Lower lobe of right lung (tissue), 2 donors: ENCODE data around the gene SIAH3. TPM values are rescaled to one million over a fixed set of nuclear protein-coding genes. Genes with fewer than 3 reads are reported as not detected.

Source experiments
- ATAC-seq, 2 donors: fragments of 200-7000 bp; cut with Tn5 transposase; one replicate each; pipeline ENCODE4 v1.9.1; 2020 to 2022; ENCODE audit warnings: mild to moderate bottlenecking in 2 of 2, moderate library complexity in 2 of 2
- DNase-seq: peaks from one replicate; pipeline ENCODE4 v3.0.0-alpha.2; 2020
- H3K27ac ChIP-seq: fragments of 200-600 bp; one replicate; pipeline ENCODE4 v1.8.0; 2022
- H3K27me3 ChIP-seq: fragments of 200-600 bp; one replicate; pipeline ENCODE4 v1.8.0; 2022; ENCODE audit warnings: low read depth
- H3K36me3 ChIP-seq: fragments of 200-600 bp; one replicate; pipeline ENCODE4 v1.8.0; 2022; ENCODE audit warnings: mild to moderate bottlenecking
- H3K4me1 ChIP-seq: fragments of 200-600 bp; one replicate; pipeline ENCODE4 v1.8.0; 2022
- H3K4me3 ChIP-seq: fragments of 200-600 bp; one replicate; pipeline ENCODE4 v1.8.0; 2022; ENCODE audit warnings: mild to moderate bottlenecking
- H3K9me3 ChIP-seq: fragments of 200-600 bp; one replicate; pipeline ENCODE4 v1.8.0; 2022
- intact Hi-C: fragments of 100-400 bp; cut with DNase I; formaldehyde crosslinking; loops from one replicate; pipeline ENCODE4 v1.11.0; 2022
- total RNA-seq: library from RNA; stranded (reverse); fragmentation: NEBNext Ultra II Directional; extraction: Animal tissue kit (Norgen Biotek cat#: 25700); gene quantifications from one replicate; pipeline ENCODE4 v1.2.1, GENCODE V29; 2021
- TF ChIP-seq, protein P1 (sequence below): fragments of 200-600 bp; IDR thresholded peaks from one replicate; pipeline ENCODE4 v1.8.0; 2022; ENCODE audit warnings: antibody characterized with exemption, mild to moderate bottlenecking
- donor health status: DM: no; HTN: yes; CAD: no; lungs with severe emphysema.

The SIAH3 gene
- total RNA-seq, 1 donor from 2014 or later: 0.06 TPM

DNA sequence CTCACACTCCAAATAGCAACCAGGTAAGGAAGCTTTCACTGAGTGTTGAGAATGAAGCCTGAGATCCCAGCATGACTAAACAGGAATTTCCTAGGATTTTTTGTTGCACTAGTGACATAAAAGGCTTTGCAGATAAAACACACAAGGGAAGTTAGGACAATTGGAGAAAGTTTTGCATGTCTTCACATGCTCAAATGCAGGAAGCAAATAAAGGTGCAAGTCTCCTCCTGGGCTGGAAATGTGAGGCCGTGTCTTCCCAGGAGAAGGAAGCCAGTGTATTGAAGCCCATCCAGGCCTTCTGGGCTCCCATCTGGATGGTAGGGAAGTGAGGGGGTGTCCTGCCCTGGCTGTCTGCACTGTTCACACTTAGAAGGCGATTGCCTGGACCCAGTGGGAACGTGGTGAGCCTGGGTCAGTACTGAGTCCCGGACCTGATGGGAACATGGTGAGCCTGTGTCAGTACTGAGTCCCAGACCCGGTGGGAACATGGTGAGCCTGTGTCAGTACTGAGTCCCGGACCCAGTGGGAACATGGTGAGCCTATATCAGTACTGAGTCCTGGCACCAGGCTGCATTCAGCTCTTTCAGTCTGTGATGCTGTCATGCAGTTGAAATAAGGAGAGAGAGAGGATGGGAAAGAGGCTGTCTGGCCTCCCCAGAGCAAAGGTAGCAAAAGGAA lies 38.7 kb downstream of the SIAH3 start:
- H3K36me3 ChIP-seq: no peaks in the 10 kb centered on the region
- intact Hi-C loops: no loop called here
- H3K4me1 ChIP-seq: no peaks in the 10 kb centered on the region
- H3K4me3 ChIP-seq: no peak overlapping the region
- TF ChIP-seq, protein P1, sequence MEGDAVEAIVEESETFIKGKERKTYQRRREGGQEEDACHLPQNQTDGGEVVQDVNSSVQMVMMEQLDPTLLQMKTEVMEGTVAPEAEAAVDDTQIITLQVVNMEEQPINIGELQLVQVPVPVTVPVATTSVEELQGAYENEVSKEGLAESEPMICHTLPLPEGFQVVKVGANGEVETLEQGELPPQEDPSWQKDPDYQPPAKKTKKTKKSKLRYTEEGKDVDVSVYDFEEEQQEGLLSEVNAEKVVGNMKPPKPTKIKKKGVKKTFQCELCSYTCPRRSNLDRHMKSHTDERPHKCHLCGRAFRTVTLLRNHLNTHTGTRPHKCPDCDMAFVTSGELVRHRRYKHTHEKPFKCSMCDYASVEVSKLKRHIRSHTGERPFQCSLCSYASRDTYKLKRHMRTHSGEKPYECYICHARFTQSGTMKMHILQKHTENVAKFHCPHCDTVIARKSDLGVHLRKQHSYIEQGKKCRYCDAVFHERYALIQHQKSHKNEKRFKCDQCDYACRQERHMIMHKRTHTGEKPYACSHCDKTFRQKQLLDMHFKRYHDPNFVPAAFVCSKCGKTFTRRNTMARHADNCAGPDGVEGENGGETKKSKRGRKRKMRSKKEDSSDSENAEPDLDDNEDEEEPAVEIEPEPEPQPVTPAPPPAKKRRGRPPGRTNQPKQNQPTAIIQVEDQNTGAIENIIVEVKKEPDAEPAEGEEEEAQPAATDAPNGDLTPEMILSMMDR: no peak
- DNase-seq (no peak), ATAC-seq (no peak)
- no peaks in the 10 kb centered on the region for H3K27me3 ChIP-seq
- no peaks in the 10 kb centered on the region for H3K9me3 ChIP-seq
- no peak overlapping the region for H3K27ac ChIP-seq

DNA sequence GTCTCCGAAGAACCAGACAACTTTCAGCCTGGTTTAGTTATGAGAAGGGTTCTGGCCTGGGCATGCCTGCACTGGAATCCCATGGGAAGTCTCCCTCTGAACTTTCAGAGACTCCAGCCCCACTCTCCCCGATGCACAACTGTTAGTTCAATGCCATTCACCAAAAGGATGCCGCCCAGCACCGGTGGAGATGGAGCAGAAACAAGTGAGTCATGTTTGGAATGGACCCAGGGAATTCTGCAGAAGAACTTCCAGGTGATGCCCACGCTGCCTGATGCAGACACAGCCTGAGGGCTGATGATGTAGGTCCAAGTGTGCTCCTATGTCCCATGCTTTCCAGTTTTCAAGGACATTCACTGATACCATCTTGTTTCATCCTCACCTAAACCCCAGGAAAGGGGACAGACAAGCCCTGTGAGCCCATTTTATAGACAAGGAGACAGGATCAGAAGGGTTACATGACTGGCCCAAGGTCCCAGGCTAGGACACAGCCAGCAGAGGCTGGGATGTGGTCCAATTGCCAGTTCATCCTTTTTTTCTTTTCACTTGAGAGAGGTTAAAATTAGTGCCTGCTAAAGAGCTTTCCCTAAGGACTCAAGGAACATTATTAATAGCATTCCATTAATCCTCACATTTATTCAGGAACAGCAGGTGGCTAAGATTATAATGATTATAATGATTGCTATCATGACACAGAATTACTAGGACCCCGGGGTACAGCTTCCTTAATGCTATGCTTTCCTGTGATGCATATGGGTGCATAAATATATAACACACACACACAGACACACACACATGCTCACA lies 39.5 kb downstream of the SIAH3 start:
- DNase-seq (no peak), ATAC-seq (no peak)
- H3K36me3 ChIP-seq: no peaks in the 10 kb centered on the region
- TF ChIP-seq, protein P1: no peak
- no peak overlapping the region for H3K27ac ChIP-seq
- H3K4me1 ChIP-seq: no peaks in the 10 kb centered on the region
- H3K27me3 ChIP-seq: no peaks in the 10 kb centered on the region
- no peaks in the 10 kb centered on the region for H3K9me3 ChIP-seq
- no peak overlapping the region for H3K4me3 ChIP-seq
- intact Hi-C loops: no loop called here

DNA sequence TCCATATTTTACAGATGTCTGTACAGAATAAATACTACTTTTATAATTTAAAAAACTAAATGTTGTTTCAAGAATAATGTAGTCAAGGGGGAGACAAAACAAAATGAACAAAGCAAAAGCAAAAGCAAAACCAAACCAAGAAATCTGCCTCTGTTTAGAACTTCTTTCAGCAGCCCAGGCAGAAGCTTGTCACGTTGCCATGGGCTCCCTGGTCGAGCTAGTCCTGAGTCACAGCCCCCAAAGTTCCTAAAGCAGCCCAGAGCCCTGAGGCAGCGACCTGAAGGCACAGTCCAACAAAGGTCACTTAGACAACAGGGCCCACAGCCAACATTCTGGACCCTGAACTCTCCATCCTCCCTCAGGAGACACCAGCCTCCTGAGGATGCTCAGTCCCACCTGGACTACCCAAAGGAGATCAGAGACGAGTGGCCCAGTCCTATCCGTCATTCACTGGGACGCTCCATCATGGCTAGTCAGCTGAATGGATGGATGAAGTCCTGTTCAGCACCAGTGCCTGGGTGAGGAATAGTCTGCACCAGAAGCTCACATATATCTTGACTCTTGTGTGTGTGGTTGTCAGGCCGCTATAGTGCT lies 41.7 kb downstream of the SIAH3 start:
- H3K9me3 ChIP-seq: no peaks in the 10 kb centered on the region
- H3K27ac ChIP-seq: no peak overlapping the region
- H3K27me3 ChIP-seq: no peaks in the 10 kb centered on the region
- H3K36me3 ChIP-seq: no peaks in the 10 kb centered on the region
- DNase-seq (no peak), ATAC-seq (no peak)
- TF ChIP-seq, protein P1: no peak
- no peak overlapping the region for H3K4me3 ChIP-seq
- no peaks in the 10 kb centered on the region for H3K4me1 ChIP-seq
- intact Hi-C loops: no loop called here

DNA sequence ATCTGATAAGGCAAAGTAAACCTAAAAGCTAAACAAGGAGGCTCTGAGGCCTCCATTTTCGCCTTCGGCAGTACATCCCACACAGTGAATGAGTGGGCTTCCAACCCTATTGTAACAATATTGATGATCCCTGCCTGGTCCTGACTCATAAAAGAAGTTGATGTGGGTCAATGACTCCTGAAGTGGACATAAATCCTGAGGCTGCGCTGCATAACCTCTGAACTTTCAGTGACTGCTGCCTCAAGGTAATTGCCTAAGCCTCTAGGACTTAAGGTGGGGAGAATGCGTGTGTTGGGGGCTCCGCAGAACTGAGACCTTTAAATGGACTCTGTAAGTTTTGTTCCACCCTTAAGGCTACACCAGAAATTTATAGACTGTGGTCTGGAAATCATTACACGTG lies 42.6 kb downstream of the SIAH3 start:
- H3K4me1 ChIP-seq: no peaks in the 10 kb centered on the region
- DNase-seq: no peak
- TF ChIP-seq, protein P1: no peak
- H3K4me3 ChIP-seq: no peak overlapping the region
- no peaks in the 10 kb centered on the region for H3K36me3 ChIP-seq
- no peaks in the 10 kb centered on the region for H3K27me3 ChIP-seq
- no peaks in the 10 kb centered on the region for H3K9me3 ChIP-seq
- intact Hi-C loops: no loop called here
- ATAC-seq: no peak
- no peak overlapping the region for H3K27ac ChIP-seq

- TF ChIP-seq, protein P1: peak; percentile 49
- Histone ChIP-seq H3K9me3 (no peaks in the 10 kb centered on the region), H3K4me1 (no peaks in the 10 kb centered on the region), H3K4me3 (no peak overlapping the region), H3K27me3 (no peaks in the 10 kb centered on the region), H3K36me3 (no peaks in the 10 kb centered on the region), H3K27ac (no peak overlapping the region)
- ATAC-seq (peak in 1 of 2 donors; percentile 58), DNase-seq (no peak)
- intact Hi-C loops: no loop called here
Measured at GRCh38 chr13:45807520-45808099, 43.9 kb downstream of the SIAH3 start.
